Activated CD4-positive, CD25-positive, alpha-beta regulatory T cell treated with anti-CD3 and anti-CD28 coated beads, Interleukin-2, amount 50 U/mL, for 24 hours (primary cell): ENCODE measurements around the gene COX4I1.
A peak's percentile ranks its signal among the peaks of the same experiment; 100 is the strongest.

Experiments
- ATAC-seq, 2 donors: fragments of 150-1000 bp; cut with Tn5 transposase; one replicate each; pipeline ENCODE4 v1.10.0; 2021; ENCODE audit warnings: mild to moderate bottlenecking in 1 of 2, moderate library complexity in 1 of 2

Gene COX4I1

GRCh38 chr16:85844169-85844481 is 44.6 kb downstream of the COX4I1 start:
- no peak for ATAC-seq

GRCh38 chr16:85844786-85845185 is 45.3 kb downstream of the COX4I1 start:
- peak in 1 of 2 donors; percentile 17 for ATAC-seq

- ATAC-seq, result no peak
Measured at GRCh38 chr16:85845266-85845665, 45.8 kb downstream of the COX4I1 start.

GRCh38 chr16:85846461-85846860 is 47.0 kb downstream of the COX4I1 start:
- ATAC-seq, result no peak

- no peak for ATAC-seq
Measured at GRCh38 chr16:85847036-85847435, 47.5 kb downstream of the COX4I1 start.

- no peak for ATAC-seq
Measured at GRCh38 chr16:85847681-85848601, 48.4 kb downstream of the COX4I1 start.

- ATAC-seq, result no peak
Measured at GRCh38 chr16:85848986-85849385, 49.5 kb downstream of the COX4I1 start.

GRCh38 chr16:85849388-85849787 is 49.9 kb downstream of the COX4I1 start:
- ATAC-seq, result no peak

- ATAC-seq, result no peak
Measured at GRCh38 chr16:85850344-85850880, 50.9 kb downstream of the COX4I1 start.

GRCh38 chr16:85851034-85851785 is 51.7 kb downstream of the COX4I1 start:
- no peak for ATAC-seq

- ATAC-seq, result no peak
Measured at GRCh38 chr16:85853547-85854545, 54.4 kb downstream of the COX4I1 start.

GRCh38 chr16:85854935-85855334 is 55.4 kb downstream of the COX4I1 start:
- ATAC-seq, result no peak

- no peak for ATAC-seq
Measured at GRCh38 chr16:85856079-85856478, 56.6 kb downstream of the COX4I1 start.

- ATAC-seq, result no peak
Measured at GRCh38 chr16:85856585-85856984, 57.1 kb downstream of the COX4I1 start.
